ENCODE results near the gene GSE1.

DNA sequence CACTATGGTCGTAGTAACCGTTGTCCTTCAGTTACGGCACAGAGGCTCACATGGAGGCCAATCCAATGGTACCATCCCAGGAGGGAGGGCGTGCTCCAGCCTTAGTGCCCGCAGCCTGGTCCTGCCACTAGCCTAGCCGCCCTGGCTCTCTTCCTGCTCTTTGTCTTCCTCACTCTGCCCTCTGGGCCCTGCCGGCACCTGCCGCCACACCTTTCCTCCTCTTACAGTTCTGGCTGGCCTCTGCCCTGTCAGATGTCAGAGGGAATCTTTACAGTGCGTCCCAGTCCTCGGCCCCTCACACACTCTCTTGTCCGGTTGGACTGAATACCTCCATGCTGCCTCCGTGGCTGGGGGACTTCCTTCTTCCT is 52.2 kb downstream of the GSE1 start:
- TF ChIP-seq, protein P1, sequence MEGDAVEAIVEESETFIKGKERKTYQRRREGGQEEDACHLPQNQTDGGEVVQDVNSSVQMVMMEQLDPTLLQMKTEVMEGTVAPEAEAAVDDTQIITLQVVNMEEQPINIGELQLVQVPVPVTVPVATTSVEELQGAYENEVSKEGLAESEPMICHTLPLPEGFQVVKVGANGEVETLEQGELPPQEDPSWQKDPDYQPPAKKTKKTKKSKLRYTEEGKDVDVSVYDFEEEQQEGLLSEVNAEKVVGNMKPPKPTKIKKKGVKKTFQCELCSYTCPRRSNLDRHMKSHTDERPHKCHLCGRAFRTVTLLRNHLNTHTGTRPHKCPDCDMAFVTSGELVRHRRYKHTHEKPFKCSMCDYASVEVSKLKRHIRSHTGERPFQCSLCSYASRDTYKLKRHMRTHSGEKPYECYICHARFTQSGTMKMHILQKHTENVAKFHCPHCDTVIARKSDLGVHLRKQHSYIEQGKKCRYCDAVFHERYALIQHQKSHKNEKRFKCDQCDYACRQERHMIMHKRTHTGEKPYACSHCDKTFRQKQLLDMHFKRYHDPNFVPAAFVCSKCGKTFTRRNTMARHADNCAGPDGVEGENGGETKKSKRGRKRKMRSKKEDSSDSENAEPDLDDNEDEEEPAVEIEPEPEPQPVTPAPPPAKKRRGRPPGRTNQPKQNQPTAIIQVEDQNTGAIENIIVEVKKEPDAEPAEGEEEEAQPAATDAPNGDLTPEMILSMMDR (IDR thresholded peaks at IDR 0.05), result no peak
- no peak for TF ChIP-seq POLR2A (IDR thresholded peaks at IDR 0.05)
